Neuron (in vitro differentiated cells): ENCODE results near the gene TPX2.
A peak's percentile ranks its signal among the peaks of the same experiment; 100 is the strongest.

Experiments
- H2AFZ ChIP-seq: one replicate; pipeline ENCODE4 v1.6.1; 2013; ENCODE audit warnings: low read depth, mild to moderate bottlenecking, inconsistent platforms, low read length, moderate library complexity
- H3K27me3 ChIP-seq: one replicate; pipeline ENCODE4 v1.6.1; 2013; ENCODE audit warnings: low read length; ENCODE audit not compliant: insufficient read depth
- H3K36me3 ChIP-seq: one replicate; pipeline ENCODE4 v1.6.1; 2013; ENCODE audit warnings: low read length; ENCODE audit not compliant: insufficient read depth
- H3K4me1 ChIP-seq: one replicate; pipeline ENCODE4 v1.6.1; 2013; ENCODE audit warnings: low read length; ENCODE audit not compliant: insufficient read depth
- H3K4me3 ChIP-seq: 2 replicates; pipeline ENCODE4 v1.5.1; 2013; ENCODE audit warnings: mild to moderate bottlenecking, low read length, moderate library complexity
- H3K9me3 ChIP-seq: one replicate; pipeline ENCODE4 v1.6.1; 2013; ENCODE audit warnings: low read length

Gene TPX2

DNA sequence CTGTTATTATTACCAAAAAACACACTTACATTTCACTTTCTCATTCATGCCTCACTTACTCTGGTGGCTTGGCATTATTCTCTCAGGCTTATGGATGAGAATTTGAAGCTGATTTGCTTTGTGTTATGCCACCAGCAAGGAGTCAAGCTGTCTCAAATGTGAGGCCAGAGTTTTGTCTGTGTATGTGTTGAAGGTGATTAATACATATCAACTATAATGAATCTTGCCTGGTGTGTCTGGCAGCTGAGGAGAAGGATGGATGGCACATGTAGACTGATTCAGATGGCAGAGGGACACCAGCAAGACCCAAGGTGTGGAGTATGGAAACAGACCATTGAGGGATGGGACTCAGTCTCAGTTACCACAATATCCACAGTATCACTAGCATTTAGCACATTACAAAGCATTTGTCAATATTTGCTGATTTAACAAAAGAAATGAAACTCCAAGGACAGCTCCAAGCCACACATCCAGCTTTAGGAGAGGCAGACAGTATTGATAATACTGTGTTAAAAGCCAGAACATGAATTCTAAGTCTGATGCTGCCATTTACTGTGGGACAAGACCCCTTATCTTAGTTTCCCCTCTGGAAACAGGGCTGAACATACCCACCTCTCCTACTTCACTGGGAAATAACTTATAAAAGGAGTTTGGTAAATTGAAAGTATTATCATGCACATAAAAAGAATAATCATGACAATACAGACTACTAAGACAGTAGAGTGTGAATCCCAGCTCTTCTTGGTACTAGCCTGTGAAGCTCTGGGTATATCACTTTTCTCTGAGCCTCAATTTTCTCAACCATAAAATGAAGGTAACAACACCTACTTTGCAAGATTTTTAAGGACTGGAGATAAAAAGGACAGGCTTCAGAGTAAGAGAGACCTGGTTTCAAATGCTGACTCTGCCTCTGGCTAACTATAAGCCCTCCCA is 27.6 kb upstream of the TPX2 start:
- no peak overlapping the region for H3K4me3 ChIP-seq
- no peaks in the 10 kb centered on the region for H3K9me3 ChIP-seq
- peaks cover 56% of the 10 kb centered on the region for H3K36me3 ChIP-seq
- H3K27me3 ChIP-seq: no peaks in the 10 kb centered on the region
- peaks cover 18% of the 10 kb centered on the region for H3K4me1 ChIP-seq
- H2AFZ ChIP-seq: no peak overlapping the region

DNA sequence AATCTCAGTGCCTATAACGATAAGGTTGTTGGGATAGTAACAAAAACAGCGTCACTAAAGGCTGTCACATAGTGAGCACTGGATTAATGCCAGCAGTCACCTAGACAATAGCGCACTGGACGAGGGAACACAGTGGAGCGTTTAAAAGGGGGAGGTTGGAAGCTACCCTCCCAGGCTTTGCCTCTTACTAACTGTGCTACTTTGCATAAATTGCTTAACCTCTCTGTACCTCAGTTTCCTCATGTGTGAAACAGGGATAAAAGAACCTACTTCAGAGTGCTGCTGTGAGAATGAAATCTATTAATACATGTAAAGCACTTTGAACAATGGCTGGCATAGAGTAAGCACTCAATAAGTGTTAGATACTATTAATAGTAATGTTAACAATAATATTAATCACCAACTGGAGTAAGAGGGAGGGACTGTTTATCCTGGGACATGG is 27.0 kb upstream of the TPX2 start:
- H2AFZ ChIP-seq: no peak overlapping the region
- H3K4me3 ChIP-seq: no peak overlapping the region
- H3K36me3 ChIP-seq: peaks cover 51% of the 10 kb centered on the region
- H3K4me1 ChIP-seq: peaks cover 18% of the 10 kb centered on the region
- no peaks in the 10 kb centered on the region for H3K27me3 ChIP-seq
- no peaks in the 10 kb centered on the region for H3K9me3 ChIP-seq

DNA sequence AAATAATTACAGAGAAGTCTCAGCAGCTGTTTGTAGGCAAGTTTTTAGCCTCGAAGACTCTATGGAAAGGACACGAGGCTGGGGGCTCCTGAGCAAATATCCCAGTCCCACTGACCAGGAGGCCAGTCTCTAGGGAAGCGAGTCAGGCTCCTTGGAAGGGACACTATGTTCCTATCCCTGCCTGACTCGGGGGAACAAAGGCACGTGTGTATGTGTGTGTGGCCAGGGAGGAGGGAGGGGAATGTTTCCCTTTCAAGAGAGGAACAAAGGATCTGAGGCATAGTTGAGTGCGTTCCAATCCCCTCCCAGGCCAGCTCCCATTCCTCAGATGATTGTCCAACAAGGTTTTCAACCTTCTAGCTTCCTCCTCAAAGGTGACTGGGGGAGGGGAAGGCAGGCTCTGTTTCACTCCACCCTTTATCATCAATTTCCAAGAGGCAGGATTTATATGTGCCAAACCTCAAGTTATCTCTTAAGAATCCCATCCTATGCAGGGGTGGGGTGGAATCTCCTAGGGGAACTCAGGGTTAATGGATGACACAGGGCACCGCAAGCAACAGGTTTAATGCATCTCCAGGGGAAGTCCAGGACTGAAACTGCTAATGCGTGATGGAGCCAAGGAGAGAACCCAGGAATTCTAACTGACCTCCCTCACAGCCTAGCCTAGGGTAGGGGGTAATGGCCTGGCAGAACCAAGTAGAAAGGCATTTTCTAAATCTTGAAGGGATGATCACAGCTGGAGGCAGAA is 26.4 kb upstream of the TPX2 start:
- H3K36me3 ChIP-seq: peaks cover 52% of the 10 kb centered on the region
- H3K4me3 ChIP-seq: no peak overlapping the region
- H3K4me1 ChIP-seq: peaks cover 20% of the 10 kb centered on the region
- no peaks in the 10 kb centered on the region for H3K9me3 ChIP-seq
- H2AFZ ChIP-seq: no peak overlapping the region
- H3K27me3 ChIP-seq: no peaks in the 10 kb centered on the region

DNA sequence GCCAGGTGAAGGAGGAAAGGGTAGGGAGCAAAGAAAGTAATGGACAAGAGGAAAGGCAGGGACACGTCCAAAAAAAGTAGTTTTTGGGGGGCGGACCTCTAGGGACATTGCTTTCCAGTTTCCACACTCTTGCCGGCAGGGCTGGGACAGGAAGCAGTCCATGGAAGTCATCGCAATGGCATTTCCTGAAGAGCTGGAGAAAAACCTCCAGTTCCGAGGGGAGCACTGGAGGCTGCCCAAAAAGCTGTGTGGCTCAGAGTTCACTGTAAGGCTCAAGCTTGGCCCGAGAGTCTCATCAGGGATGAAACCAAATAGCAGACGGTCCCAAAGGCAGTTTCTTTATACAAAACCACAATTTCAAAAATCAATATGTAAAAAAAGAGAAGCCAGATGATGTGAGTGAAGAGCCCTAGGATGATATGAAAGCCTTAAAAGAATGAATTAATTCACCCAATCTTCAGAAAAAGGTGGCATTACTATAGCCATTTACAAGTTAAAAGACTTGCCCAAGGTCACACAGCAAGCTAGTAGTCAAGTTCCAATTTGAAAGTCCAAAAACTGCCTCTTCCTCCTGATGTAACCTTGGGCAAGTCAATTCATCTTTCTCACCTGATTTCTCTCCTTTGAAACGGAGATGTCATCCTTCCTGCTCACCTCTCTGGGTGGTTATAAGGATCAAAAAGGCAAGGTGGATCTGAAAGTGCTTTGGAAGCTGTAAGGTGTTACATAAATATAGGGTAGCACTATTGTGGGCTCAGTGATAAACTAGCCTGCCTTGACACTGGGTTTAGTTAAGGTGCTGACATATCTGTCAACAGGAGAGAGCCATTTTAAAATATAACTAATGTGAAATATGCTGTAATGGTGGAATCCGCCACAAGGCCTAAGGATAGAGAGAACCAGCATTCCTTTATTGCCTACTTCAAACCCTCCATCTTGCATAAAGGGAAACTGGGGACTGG is 25.5 kb upstream of the TPX2 start:
- no peak overlapping the region for H3K4me3 ChIP-seq
- no peak overlapping the region for H2AFZ ChIP-seq
- H3K36me3 ChIP-seq: peaks cover 49% of the 10 kb centered on the region
- no peaks in the 10 kb centered on the region for H3K27me3 ChIP-seq
- H3K4me1 ChIP-seq: peaks cover 24% of the 10 kb centered on the region
- no peaks in the 10 kb centered on the region for H3K9me3 ChIP-seq

DNA sequence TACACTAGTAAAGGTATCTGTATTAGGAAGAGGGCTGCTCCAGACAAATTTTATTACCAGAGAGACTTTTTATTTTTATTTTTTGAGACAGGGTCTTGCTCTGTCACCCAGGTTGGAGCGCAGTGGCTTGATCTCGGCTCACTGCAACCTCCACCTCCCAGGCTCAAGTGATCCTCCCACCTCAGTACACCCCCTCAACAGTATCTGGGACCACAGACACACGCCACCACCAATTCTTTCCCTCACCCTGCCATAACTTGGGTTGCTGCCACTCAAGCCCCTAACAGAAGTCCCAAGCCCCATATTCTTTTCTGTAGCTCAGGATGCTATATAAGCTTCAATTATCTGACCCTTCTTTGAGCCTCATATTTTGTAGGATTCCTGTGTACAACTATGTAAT is 23.3 kb upstream of the TPX2 start:
- Histone ChIP-seq H3K9me3 (peaks cover 2% of the 10 kb centered on the region), H3K4me3 (no peak overlapping the region), H3K4me1 (peaks cover 40% of the 10 kb centered on the region), H3K27me3 (no peaks in the 10 kb centered on the region), H3K36me3 (peaks cover 49% of the 10 kb centered on the region), H2AFZ (no peak overlapping the region)

DNA sequence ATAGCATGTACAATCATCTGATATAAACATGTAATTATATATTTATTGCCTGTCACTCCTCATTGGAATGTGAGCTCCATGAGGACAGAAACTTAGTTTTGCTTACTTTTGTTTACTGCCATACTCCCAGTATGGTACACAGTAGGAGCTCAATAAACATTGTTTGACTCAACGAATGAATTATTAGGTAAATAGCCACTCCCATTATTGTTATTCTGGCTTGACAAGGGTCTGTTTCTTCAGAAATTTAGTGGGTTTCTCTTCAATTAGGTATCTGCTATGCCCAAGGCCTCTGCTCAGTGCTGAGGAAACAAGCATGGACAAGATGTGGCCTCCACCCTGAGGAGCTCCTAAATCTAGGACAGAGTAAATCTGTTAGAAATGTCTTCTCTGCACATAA is 22.7 kb upstream of the TPX2 start:
- Histone ChIP-seq H3K4me3 (no peak overlapping the region), H3K4me1 (peaks cover 46% of the 10 kb centered on the region), H3K9me3 (peaks cover 2% of the 10 kb centered on the region), H3K27me3 (no peaks in the 10 kb centered on the region), H2AFZ (no peak overlapping the region), H3K36me3 (peaks cover 50% of the 10 kb centered on the region)

DNA sequence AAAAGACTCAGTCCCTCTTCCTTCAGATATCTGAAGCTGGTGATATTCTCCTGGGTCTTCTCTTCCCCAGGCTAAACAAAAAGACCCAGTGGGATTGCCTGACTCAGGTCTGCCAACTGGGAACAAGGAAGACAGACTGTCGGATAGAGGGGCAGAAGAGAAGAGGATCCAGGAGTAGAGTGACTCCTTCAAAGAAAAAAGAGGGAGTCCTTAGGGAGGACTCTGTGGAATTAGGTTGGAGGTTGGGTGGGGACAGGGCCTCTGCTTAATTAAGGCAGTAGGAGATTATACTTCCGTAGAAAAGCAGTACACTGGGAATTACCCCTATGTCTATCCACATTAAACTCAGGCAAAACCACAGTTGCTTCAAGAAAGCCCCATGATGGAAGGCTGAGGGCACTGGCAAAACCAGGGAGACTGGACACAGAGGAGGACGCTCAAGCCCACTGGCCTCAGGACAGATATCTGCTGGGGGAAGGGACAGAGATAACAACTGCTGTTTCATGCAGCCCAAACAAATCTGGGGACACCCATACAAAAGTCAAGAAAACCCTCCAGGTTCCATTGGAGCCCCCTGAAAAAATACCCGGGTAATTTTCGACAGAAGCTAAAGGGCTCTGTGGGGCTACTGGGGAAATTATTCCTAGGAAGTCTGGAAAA is 22.1 kb upstream of the TPX2 start:
- Histone ChIP-seq H3K4me1 (peaks cover 49% of the 10 kb centered on the region), H3K36me3 (peaks cover 51% of the 10 kb centered on the region), H3K9me3 (peaks cover 2% of the 10 kb centered on the region), H3K27me3 (no peaks in the 10 kb centered on the region), H3K4me3 (no peak overlapping the region), H2AFZ (no peak overlapping the region)

DNA sequence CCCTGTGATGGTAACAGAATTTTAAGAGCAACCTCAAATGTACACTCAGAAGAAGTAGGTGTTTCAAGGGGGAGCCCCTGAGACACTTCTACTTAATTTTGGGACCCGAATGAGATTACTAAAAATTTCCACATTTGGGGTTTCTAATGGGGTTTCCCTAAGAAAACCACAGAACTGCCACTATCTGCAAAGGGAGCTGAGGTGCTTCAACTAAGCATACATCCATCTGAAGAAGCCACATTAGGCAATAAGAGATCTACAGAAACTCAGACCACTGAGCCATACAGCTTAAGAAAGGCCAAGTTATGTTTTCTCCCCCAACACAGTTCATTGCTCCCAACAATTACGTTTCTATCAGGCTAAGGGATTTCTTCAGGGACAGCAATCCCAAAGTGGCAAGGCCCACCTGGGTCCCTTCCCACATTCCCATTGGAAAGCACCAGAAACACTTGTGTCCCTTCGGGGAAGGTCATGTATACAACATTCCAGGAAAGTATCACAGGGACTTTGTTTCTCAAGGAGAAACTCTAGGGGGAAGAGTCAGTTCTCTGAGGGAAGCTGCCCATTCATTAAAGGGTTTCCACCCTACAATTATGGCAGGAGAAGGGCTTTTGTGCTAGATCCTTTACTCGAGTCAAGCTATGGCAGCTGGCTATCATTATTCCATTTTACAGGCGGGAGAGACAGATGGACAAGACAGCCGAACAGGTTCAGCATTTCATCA is 21.4 kb upstream of the TPX2 start:
- peaks cover 47% of the 10 kb centered on the region for H3K4me1 ChIP-seq
- H3K9me3 ChIP-seq: peaks cover 2% of the 10 kb centered on the region
- no peak overlapping the region for H2AFZ ChIP-seq
- no peak overlapping the region for H3K4me3 ChIP-seq
- peaks cover 51% of the 10 kb centered on the region for H3K36me3 ChIP-seq
- H3K27me3 ChIP-seq: no peaks in the 10 kb centered on the region

DNA sequence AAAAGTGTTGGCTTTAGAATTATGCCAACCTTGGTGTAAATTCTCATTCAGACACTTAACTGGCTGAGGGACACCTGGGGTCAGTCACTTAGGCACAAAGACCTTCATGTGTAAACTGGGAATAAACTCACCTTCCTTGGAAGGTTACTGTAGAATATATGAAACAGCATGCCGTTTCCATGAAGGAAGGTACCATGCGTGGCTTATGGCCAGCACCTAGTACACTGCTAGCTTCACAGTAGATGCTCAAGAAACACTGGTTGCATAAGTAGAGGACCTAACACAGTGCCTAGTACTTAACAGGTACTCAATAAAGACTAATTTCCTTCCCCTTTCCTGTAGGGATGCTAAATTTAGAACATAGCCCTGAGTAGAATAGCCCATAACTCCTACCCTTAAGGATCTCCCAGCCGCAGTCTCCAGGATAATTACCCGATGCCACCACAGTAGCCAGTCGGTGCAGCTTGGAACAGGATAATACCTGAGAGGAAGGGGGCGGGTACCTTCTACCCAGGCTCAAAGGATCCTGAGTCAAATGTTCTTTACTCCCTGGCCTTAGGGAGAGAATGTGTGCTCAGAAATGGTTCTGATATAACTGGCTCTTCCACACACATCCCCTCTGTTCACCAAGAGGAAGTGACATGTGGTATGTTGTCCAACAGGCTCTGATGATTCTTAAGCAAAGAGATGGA is 20.0 kb upstream of the TPX2 start:
- H3K4me1 ChIP-seq: peaks cover 38% of the 10 kb centered on the region
- H3K36me3 ChIP-seq: peaks cover 44% of the 10 kb centered on the region
- H3K4me3 ChIP-seq: no peak overlapping the region
- no peak overlapping the region for H2AFZ ChIP-seq
- peaks cover 2% of the 10 kb centered on the region for H3K9me3 ChIP-seq
- H3K27me3 ChIP-seq: no peaks in the 10 kb centered on the region

DNA sequence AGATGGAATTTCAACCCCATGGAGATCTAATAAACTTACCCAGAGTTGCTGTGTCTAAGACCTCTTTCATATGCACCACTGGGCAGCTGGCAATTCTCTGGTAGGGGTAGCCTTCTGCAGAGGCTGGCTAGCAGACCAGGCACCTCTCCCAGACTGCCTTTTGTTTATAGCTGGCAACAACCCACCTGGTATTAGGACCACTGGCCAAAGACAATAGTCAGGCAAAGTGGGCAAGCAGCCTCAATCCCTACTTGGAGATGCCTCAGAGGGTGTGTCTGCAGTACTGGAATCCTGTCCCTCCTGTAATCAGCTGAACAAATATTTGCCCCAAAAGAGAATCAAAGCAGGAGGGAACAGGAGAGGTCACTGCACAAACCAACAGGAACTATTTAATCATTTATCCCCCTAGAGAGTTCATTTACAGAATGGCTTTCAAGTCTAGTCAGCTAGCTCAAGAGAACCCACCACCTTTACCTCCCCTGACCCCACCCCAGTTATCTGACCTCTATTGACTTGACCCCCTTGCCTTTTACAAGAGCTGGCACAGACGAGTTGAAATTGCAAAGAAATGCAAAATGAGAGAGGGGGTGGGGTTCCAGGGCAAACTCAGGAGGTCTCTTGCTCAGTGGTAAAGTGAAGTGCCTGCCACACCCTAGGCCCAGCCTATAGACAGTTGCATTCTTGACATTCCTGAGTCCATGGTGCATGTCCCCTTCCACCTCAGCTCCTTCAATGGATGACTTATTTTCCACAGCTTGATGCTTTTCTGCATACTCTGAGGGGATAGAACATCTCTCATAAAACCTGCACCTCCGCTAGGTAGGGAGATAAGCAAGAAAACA is 19.2 kb upstream of the TPX2 start:
- peak overlapping the region; percentile 66 for H3K4me3 ChIP-seq
- H3K27me3 ChIP-seq: no peaks in the 10 kb centered on the region
- H3K36me3 ChIP-seq: peaks cover 39% of the 10 kb centered on the region
- peaks cover 38% of the 10 kb centered on the region for H3K4me1 ChIP-seq
- peaks cover 2% of the 10 kb centered on the region for H3K9me3 ChIP-seq
- H2AFZ ChIP-seq: no peak overlapping the region
